H1 (cell line): ENCODE data around the gene ZIC3. TPM values are rescaled to one million over a fixed set of nuclear protein-coding genes. Genes with fewer than 3 reads are reported as not detected.
A peak's percentile ranks its signal among the peaks of the same experiment; 100 is the strongest.

Source experiments
- CTCF ChIA-PET: fragments of 300-600 bp; sonication (Branson Sonifier 250); formaldehyde crosslinking; loops from one replicate; lab custom pipeline; 2021; ENCODE audit not compliant: partially characterized antibody; lab: Charles Lee
- POLR2A ChIA-PET: fragments of 300-600 bp; sonication (Branson Sonifier 250); formaldehyde crosslinking; loops from one replicate; lab custom pipeline; 2021; ENCODE audit warnings: inconsistent platforms; ENCODE audit not compliant: partially characterized antibody; lab: Charles Lee
- DNase-seq, 2 experiments: peaks; one replicate each; pipeline versions ENCODE4 v3.0.0 to v3.0.0-alpha.2; 2010 to 2022; ENCODE audit warnings: low spot score in 2 of 2, low read depth in 1 of 2, mixed read lengths in 1 of 2
- FAIRE-seq: peaks from 2 replicates; lab custom pipeline; 2011; peaks lifted over from hg19 to GRCh38; lab: Jason Lieb, UNC
- H2AFZ ChIP-seq: 2 replicates; pipeline ENCODE4 v1.8.1; 2012; ENCODE audit warnings: low read length, inconsistent platforms
- H2AK5ac ChIP-seq: 2 replicates; pipeline ENCODE4 v1.6.1; 2013; ENCODE audit warnings: low read depth, low read length
- H2BK120ac ChIP-seq: replicated peaks from 2 replicates; pipeline ENCODE3; 2013; ENCODE audit warnings: low read depth, low read length, inconsistent platforms
- H2BK12ac ChIP-seq: 2 replicates; pipeline ENCODE4 v1.6.1; 2013; ENCODE audit warnings: low read depth, low read length
- H2BK15ac ChIP-seq: 2 replicates; pipeline ENCODE4 v1.6.1; 2013; ENCODE audit warnings: low read length
- H2BK20ac ChIP-seq: 2 replicates; pipeline ENCODE4 v1.6.1; 2013; ENCODE audit warnings: low read length
- H2BK5ac ChIP-seq: 2 replicates; pipeline ENCODE4 v1.6.1; 2013; ENCODE audit warnings: low read depth, low read length
- H3K14ac ChIP-seq: 2 replicates; pipeline ENCODE4 v1.6.1; 2013; ENCODE audit warnings: inconsistent platforms; ENCODE audit not compliant: insufficient read length
- H3K18ac ChIP-seq: 2 replicates; pipeline ENCODE4 v1.6.1; 2013; ENCODE audit warnings: low read length; ENCODE audit errors: extremely low read depth
- H3K23ac ChIP-seq: 2 replicates; pipeline ENCODE4 v1.6.1; 2013; ENCODE audit warnings: inconsistent platforms; ENCODE audit not compliant: insufficient read length
- H3K23me2 ChIP-seq: 2 replicates; pipeline ENCODE4 v1.6.1; 2013; ENCODE audit warnings: low read depth, low read length
- H3K27ac ChIP-seq: 2 replicates; pipeline ENCODE4 v1.6.1; 2011; ENCODE audit warnings: low read depth, low read length, inconsistent platforms
- H3K27me3 ChIP-seq, 4 experiments: replicated peaks in 1 of 4; 1 replicate in 1 of 4; 2 replicates in 3 of 4; pipeline versions ENCODE4 v1.6.1 to v1.8.1; 2011 to 2013; ENCODE audit warnings: low read length in 3 of 4, mild to moderate bottlenecking in 3 of 4, inconsistent platforms in 2 of 4, mixed read lengths in 2 of 4, moderate library complexity in 1 of 4; ENCODE audit not compliant: control insufficient read depth in 3 of 4, insufficient read depth in 3 of 4; ENCODE audit errors: extremely low read depth in 1 of 4
- H3K36me3 ChIP-seq, 4 experiments: 2 replicates each; pipeline versions ENCODE4 v1.6.1 to v1.8.1; 2011 to 2013; ENCODE audit warnings: mild to moderate bottlenecking in 4 of 4, low read length in 3 of 4, moderate library complexity in 2 of 4, control low read depth in 1 of 4, inconsistent platforms in 1 of 4; ENCODE audit not compliant: insufficient read depth in 4 of 4, control insufficient read depth in 2 of 4
- H3K4ac ChIP-seq: replicated peaks from 2 replicates; pipeline ENCODE3; 2013; ENCODE audit warnings: low read length, low read depth, mixed read lengths, inconsistent platforms; ENCODE audit not compliant: insufficient read length
- H3K4me1 ChIP-seq, 4 experiments: replicated peaks in 1 of 4; 1 replicate in 1 of 4; 2 replicates in 3 of 4; pipeline versions ENCODE4 v1.6.1 to v1.8.1; 2011 to 2013; ENCODE audit warnings: low read length in 3 of 4, inconsistent platforms in 2 of 4, mixed read lengths in 1 of 4; ENCODE audit not compliant: insufficient read depth in 4 of 4, control insufficient read depth in 3 of 4
- H3K4me2 ChIP-seq, 2 experiments: 2 replicates each; pipeline versions ENCODE4 v1.6.1 to v1.8.1; 2011 to 2013; ENCODE audit warnings: low read depth in 2 of 2, low read length in 2 of 2, control low read depth in 1 of 2, inconsistent platforms in 1 of 2, mild to moderate bottlenecking in 1 of 2; ENCODE audit not compliant: insufficient read depth in 1 of 2
- H3K4me3 ChIP-seq, 4 experiments: fragments of 200-600, 300-600 bp in 1 of 4; sonication (generic), shearing (Covaris generic), sonication (Bioruptor Twin) in 1 of 4; 2 replicates each; pipeline versions ENCODE4 v1.5.1 to v1.8.1; 2011 to 2016; ENCODE audit warnings: low read length in 4 of 4, low read depth in 3 of 4, control low read depth in 2 of 4, inconsistent platforms in 2 of 4, mild to moderate bottlenecking in 2 of 4, mixed read lengths in 1 of 4, moderate library complexity in 1 of 4; ENCODE audit not compliant: insufficient read depth in 2 of 4; ENCODE audit errors: extremely low read depth in 1 of 4
- H3K56ac ChIP-seq: replicated peaks from 2 replicates; pipeline ENCODE3; 2013; ENCODE audit warnings: low read depth, mild to moderate bottlenecking, mixed read lengths, low read length, inconsistent platforms; ENCODE audit not compliant: insufficient read length
- H3K79me1 ChIP-seq: 2 replicates; pipeline ENCODE4 v1.6.1; 2013; ENCODE audit warnings: low read depth, low read length, control low read depth
- H3K79me2 ChIP-seq, 2 experiments: 2 replicates each; pipeline versions ENCODE4 v1.6.1 to v1.8.1; 2012 to 2013; ENCODE audit warnings: low read length in 2 of 2, mild to moderate bottlenecking in 2 of 2, inconsistent platforms in 1 of 2; ENCODE audit not compliant: insufficient read depth in 2 of 2, control insufficient read depth in 1 of 2
- H3K9ac ChIP-seq, 4 experiments: replicated peaks in 1 of 4; 1 replicate in 1 of 4; 2 replicates in 3 of 4; pipeline versions ENCODE4 v1.6.1 to v1.8.1; 2011 to 2013; ENCODE audit warnings: low read depth in 3 of 4, low read length in 3 of 4, control low read depth in 2 of 4, mild to moderate bottlenecking in 2 of 4, moderate library complexity in 2 of 4, inconsistent platforms in 1 of 4; ENCODE audit errors: extremely low read depth in 1 of 4
- H3K9me3 ChIP-seq, 2 experiments: 2 replicates each; pipeline versions ENCODE4 v1.6.1 to v1.8.1; 2012 to 2013; ENCODE audit warnings: mild to moderate bottlenecking in 2 of 2, moderate library complexity in 2 of 2, control low read depth in 1 of 2, inconsistent platforms in 1 of 2, low read depth in 1 of 2, low read length in 1 of 2, mixed read lengths in 1 of 2; ENCODE audit not compliant: insufficient read depth in 2 of 2
- H4K20me1 ChIP-seq, 2 experiments: replicated peaks in 1 of 2; 2 replicates each; pipeline versions ENCODE3 to v1.8.1; 2011 to 2013; ENCODE audit warnings: inconsistent platforms in 2 of 2, low read length in 2 of 2, mild to moderate bottlenecking in 1 of 2; ENCODE audit not compliant: insufficient read depth in 2 of 2, control insufficient read depth in 1 of 2
- H4K5ac ChIP-seq: 2 replicates; pipeline ENCODE4 v1.6.1; 2013; ENCODE audit warnings: low read length, low read depth, mixed read lengths, inconsistent platforms; ENCODE audit not compliant: insufficient read length
- H4K8ac ChIP-seq: 2 replicates; pipeline ENCODE4 v1.8.0; 2013; ENCODE audit warnings: mild to moderate bottlenecking, moderate library complexity, low read length, inconsistent platforms; ENCODE audit not compliant: insufficient read depth; ENCODE audit errors: extremely low read depth
- H4K91ac ChIP-seq: replicated peaks from 2 replicates; pipeline ENCODE3; 2013; ENCODE audit warnings: low read length, mixed read lengths, inconsistent platforms; ENCODE audit not compliant: insufficient read length
- CHD2 ChIP-seq: IDR thresholded peaks from 2 replicates; pipeline ENCODE4 v1.6.1; 2012; ENCODE audit warnings: low read length, improper control_type of control experiment
- EZH2 ChIP-seq: fragments of 200-600 bp; sonication (generic); IDR thresholded peaks from 2 replicates; pipeline ENCODE4 v1.7.1; 2012; ENCODE audit warnings: low read depth, mild to moderate bottlenecking, moderate library complexity, low read length, inconsistent platforms; ENCODE audit not compliant: severe bottlenecking
- GTF2F1 ChIP-seq: IDR thresholded peaks from 2 replicates; pipeline ENCODE4 v1.6.1; 2012; ENCODE audit warnings: low read depth, low read length, improper control_type of control experiment, borderline replicate concordance
- NRF1 ChIP-seq: IDR thresholded peaks from 2 replicates; pipeline ENCODE4 v1.6.1; 2011; ENCODE audit warnings: mild to moderate bottlenecking, low read depth, low read length, improper control_type of control experiment
- POLR2A ChIP-seq, 2 experiments: IDR thresholded peaks; 1 replicate in 1 of 2; 2 replicates in 1 of 2; pipeline ENCODE4 v1.6.1; 2011; ENCODE audit warnings: low read depth in 2 of 2, low read length in 2 of 2, mild to moderate bottlenecking in 2 of 2; ENCODE audit errors: control extremely low read depth in 1 of 2
- SAP30 ChIP-seq: fragments of 300-600 bp; sonication (generic); IDR thresholded peaks from 2 replicates; pipeline ENCODE4 v1.7.1; 2012; ENCODE audit warnings: low read length, moderate library complexity, mild to moderate bottlenecking, inconsistent platforms; ENCODE audit not compliant: insufficient read depth, insufficient replicate concordance
- SUZ12 ChIP-seq: fragments of 200-600 bp; sonication (generic); IDR thresholded peaks from 2 replicates; pipeline ENCODE4 v1.6.1; 2012; ENCODE audit warnings: mild to moderate bottlenecking, inconsistent platforms, low read length, moderate library complexity, mixed read lengths
- TEAD4 ChIP-seq: IDR thresholded peaks from 2 replicates; pipeline ENCODE4 v1.6.1; 2012; ENCODE audit warnings: low read depth, low read length, inconsistent platforms, mixed read lengths
- WGBS, 2 experiments: shearing (Covaris generic) in 1 of 2; methylation state at CpG; one replicate each; pipeline versions ENCODE4 v1.1.6 to v1.1.7; 2013 to 2015; ENCODE audit warnings: low lambda C conversion rate in 2 of 2, mixed read lengths in 2 of 2, inconsistent platforms in 1 of 2, low coverage in 1 of 2, missing lambda C conversion rate in 1 of 2; ENCODE audit not compliant: insufficient replicate concordance in 2 of 2, insufficient coverage in 1 of 2, insufficient read length in 1 of 2; ENCODE audit errors: extremely low coverage in 1 of 2, missing lambda C conversion rate in 1 of 2; 5-methylcytosine and 5-hydroxymethylcytosine counted together
- polyA plus RNA-seq, 7 experiments: library from polyadenylated mRNA; depleted of rRNA in 3 of 7; stranded (reverse) in 5 of 7; unstranded in 2 of 7; fragments of >200 nt in 5 of 7; fragments of 200-250 nt in 2 of 7; gene quantifications; 1 replicate in 5 of 7; 2 replicates in 1 of 7; 4 replicates in 1 of 7; pipeline versions ENCODE4 v1.2.1 to v1.2.3, GENCODE V29; 2011 to 2013; ENCODE audit warnings: missing spikeins in 2 of 7, mixed read lengths in 2 of 7
- total RNA-seq: library from RNA; stranded (reverse); fragmentation: NEBNext Ultra II Directional; extraction: Animal tissue kit (Norgen Biotek cat#: 25700); gene quantifications from 2 replicates; pipeline ENCODE4 v1.2.1, GENCODE V29; 2021
- TF ChIP-seq, protein P1 (sequence below): IDR thresholded peaks from 2 replicates; pipeline ENCODE4 v1.6.1; 2011; ENCODE audit warnings: low read depth, mild to moderate bottlenecking, low read length; ENCODE audit not compliant: insufficient read depth
- TF ChIP-seq, protein P2 (sequence below): IDR thresholded peaks from 2 replicates; pipeline ENCODE4 v1.6.1; 2012; ENCODE audit warnings: inconsistent platforms

The ZIC3 gene
- total and polyA plus RNA-seq, 2 of the 8 experiments (the other 6 are each of a cell fraction or from before 2014, with no cell fraction given), result 53.7 to 73.1 TPM

DNA sequence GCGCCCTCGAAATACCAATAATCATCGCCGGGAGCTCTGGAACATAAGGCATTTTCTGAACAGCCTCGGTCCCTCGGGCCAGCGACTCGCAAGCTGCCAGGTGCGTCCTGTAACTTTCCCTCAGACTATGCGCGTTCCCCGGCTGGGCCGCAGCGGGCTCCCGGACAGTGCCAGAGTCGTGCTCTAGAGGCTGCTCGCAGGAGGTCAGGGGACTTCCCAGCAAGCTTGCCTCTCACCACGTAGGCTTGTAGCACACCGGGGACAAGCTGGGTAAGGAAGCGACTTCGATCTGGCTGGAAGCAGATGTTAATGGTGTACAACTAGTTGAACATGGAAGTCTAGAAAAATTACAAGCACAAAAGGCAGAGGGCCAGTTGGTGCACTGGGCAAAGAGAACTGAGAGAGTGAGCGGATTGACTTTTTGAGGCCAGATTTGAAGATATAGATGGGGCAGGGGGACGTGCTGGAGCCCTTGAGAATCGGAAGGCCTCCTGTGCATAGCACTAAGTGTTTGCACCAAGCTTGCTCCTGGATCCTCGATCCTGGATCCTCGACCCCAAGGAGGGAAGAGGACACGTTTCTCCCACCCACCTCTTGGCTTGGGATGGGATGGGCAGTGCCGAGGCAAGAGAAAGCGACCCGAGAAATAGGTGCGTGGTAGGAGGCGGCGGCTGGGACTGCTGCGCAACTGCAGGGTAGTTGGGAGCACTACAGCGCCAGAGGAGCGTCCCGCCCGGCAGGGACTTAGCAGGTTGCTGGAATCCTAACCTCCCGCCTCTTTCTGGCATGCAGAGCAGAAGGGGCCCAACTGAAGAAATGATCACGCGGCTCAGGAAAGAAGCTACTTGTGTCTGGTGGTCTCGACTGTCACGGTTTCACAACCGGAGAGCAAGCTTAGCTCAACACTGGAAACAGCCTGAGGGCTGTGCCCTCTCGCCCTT lies 19.9 kb upstream of the ZIC3 start:
- no peak overlapping the region for H2BK20ac ChIP-seq
- H2BK120ac ChIP-seq, result no peak overlapping the region
- H4K8ac ChIP-seq, result no peak overlapping the region
- 8% methylated on average over 33 of the region's 45 CpGs; no CpG with 5 or more reads in 1 of the 2 experiments for WGBS, 2 experiments
- no peak overlapping the region for H3K14ac ChIP-seq
- ChIA-PET POLR2A (interaction anchor here (7.8 kb wide), 1 partner anchor 20 kb away, joined by 105 read pairs; the partner anchor contains the start of gene ZIC3), CTCF (interaction anchor here (0.5 to 7.8 kb wide), 7 partner anchors 14 to 380 kb away, joined by 3 to 29 read pairs (median 4); no protein-coding TSS in a partner anchor)
- peaks cover 6% of the 10 kb centered on the region; the same call in 1 of the 2 replicates for H3K23me2 ChIP-seq
- no peak overlapping the region for H4K91ac ChIP-seq
- no peak overlapping the region for H2AK5ac ChIP-seq
- peak in 1 of 2 experiments; percentile 49 for DNase-seq
- H3K36me3 ChIP-seq, result no peaks in the 10 kb centered on the region
- H3K18ac ChIP-seq, result peak overlapping the region; percentile 60
- H3K4me2 ChIP-seq, result peak overlapping the region; percentile 65 to 96
- H3K9ac ChIP-seq, result no peak overlapping the region
- H2BK5ac ChIP-seq, result no peak overlapping the region
- H2BK12ac ChIP-seq, result peak overlapping the region; percentile 50; the same call in 1 of the 2 replicates
- no peak overlapping the region for H2BK15ac ChIP-seq
- peak overlapping the region; percentile 86; the same call in 1 of the 2 replicates for H2AFZ ChIP-seq
- no peaks in the 10 kb centered on the region for H3K79me1 ChIP-seq
- H3K27ac ChIP-seq, result no peak overlapping the region
- peak overlapping the region; percentile 14 to 62 (median 20); a peak in 4 of 8 replicates for H3K4me3 ChIP-seq
- no peaks in the 10 kb centered on the region for H4K20me1 ChIP-seq
- FAIRE-seq, result no peak
- peaks cover 7 to 21% (median 14%) of the 10 kb centered on the region in 4 experiments; a peak in 6 of 7 replicates for H3K4me1 ChIP-seq
- peaks cover 30 to 55% (median 48%) of the 10 kb centered on the region in 4 experiments for H3K27me3 ChIP-seq
- H3K9me3 ChIP-seq, result no peaks in the 10 kb centered on the region
- H3K79me2 ChIP-seq, result no peaks in the 10 kb centered on the region
- no peak overlapping the region for H3K23ac ChIP-seq
- no peak overlapping the region for H3K4ac ChIP-seq
- H3K56ac ChIP-seq, result no peak overlapping the region
- H4K5ac ChIP-seq, result no peak overlapping the region
- TF ChIP-seq POLR2A (IDR thresholded peaks at IDR 0.05; ENCODE audit: control extremely low read depth in 1 of 2, low read depth in 2 of 2, low read length in 2 of 2) (no peak), EZH2 (peak; percentile 66), GTF2F1 (no peak), SUZ12 (peak; percentile 77), TEAD4 (no peak), CHD2 (no peak), NRF1 (no peak), SAP30 (no peak)
- TF ChIP-seq, protein P1, sequence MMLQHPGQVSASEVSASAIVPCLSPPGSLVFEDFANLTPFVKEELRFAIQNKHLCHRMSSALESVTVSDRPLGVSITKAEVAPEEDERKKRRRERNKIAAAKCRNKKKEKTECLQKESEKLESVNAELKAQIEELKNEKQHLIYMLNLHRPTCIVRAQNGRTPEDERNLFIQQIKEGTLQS, result no peak
- TF ChIP-seq, protein P2, sequence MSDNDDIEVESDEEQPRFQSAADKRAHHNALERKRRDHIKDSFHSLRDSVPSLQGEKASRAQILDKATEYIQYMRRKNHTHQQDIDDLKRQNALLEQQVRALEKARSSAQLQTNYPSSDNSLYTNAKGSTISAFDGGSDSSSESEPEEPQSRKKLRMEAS, result peak; percentile 57
